HG03025 (cell line): ENCODE results near the gene TMOD2.

ENCODE experiments used
- ATAC-seq: cut with Tn5 transposase; IDR thresholded peaks from one replicate; pipeline ENCODE4 v1.9.1; 2021; ENCODE audit warnings: mild to moderate bottlenecking, moderate library complexity; ENCODE audit not compliant: unreplicated experiment, low FRiP score

Gene TMOD2

GRCh38 chr15:51735228-51736010 lies 16.0 kb upstream of the TMOD2 start:
- no peak for ATAC-seq

GRCh38 chr15:51736069-51736468 lies 15.3 kb upstream of the TMOD2 start:
- no peak for ATAC-seq

- ATAC-seq: peak; percentile 34
These were observed 14.5 kb upstream of the TMOD2 start for GRCh38 chr15:51736751-51737521.

GRCh38 chr15:51737522-51738305 lies 13.7 kb upstream of the TMOD2 start, which contains the start of gene LYSMD2:
LYSMD2 (minus strand) TSS chr15:51737655; CDS start chr15:51737622, 33 bp downstream.
- peak; percentile 57 for ATAC-seq

GRCh38 chr15:51738553-51738952 lies 12.8 kb upstream of the TMOD2 start:
- no peak for ATAC-seq

- no peak for ATAC-seq
These were observed 12.2 kb upstream of the TMOD2 start for GRCh38 chr15:51739061-51739712.

- no peak for ATAC-seq
These were observed 2.1 kb upstream of the TMOD2 start for GRCh38 chr15:51749307-51749706.

GRCh38 chr15:51750186-51750585 lies 1.2 kb upstream of the TMOD2 start:
- no peak for ATAC-seq

- ATAC-seq: peak; percentile 26
These were observed 593 bp downstream of the TMOD2 start for GRCh38 chr15:51751697-51752683.

GRCh38 chr15:51752888-51753287 lies 1.5 kb downstream of the TMOD2 start:
- no peak for ATAC-seq

GRCh38 chr15:51754267-51754666 lies 2.9 kb downstream of the TMOD2 start:
- ATAC-seq: no peak

GRCh38 chr15:51755790-51756189 lies 4.4 kb downstream of the TMOD2 start:
- ATAC-seq: no peak

GRCh38 chr15:51756482-51756881 lies 5.1 kb downstream of the TMOD2 start:
- no peak for ATAC-seq

- ATAC-seq: no peak
These were observed 6.1 kb downstream of the TMOD2 start for GRCh38 chr15:51757450-51757849.

- no peak for ATAC-seq
These were observed 7.2 kb downstream of the TMOD2 start for GRCh38 chr15:51758645-51759044.

GRCh38 chr15:51759557-51760070 lies 8.2 kb downstream of the TMOD2 start:
- no peak for ATAC-seq

GRCh38 chr15:51760805-51761204 lies 9.4 kb downstream of the TMOD2 start:
- ATAC-seq: no peak

- ATAC-seq: no peak
These were observed 14.4 kb downstream of the TMOD2 start for GRCh38 chr15:51765751-51766150.

GRCh38 chr15:51766341-51766740 lies 14.9 kb downstream of the TMOD2 start:
- no peak for ATAC-seq
